Stimulated activated CD8-positive, alpha-beta memory T cell treated with anti-CD3 and anti-CD28 coated beads, Interleukin-4, amount 100 ng/mL, for 24 hours (primary cell): ENCODE data around the gene HBZ.
"Not testable (repeated sequence)": the region's sequence is repeated elsewhere in the genome, so short reads cannot be mapped to it uniquely, and the experiment has no call there.

ENCODE experiments used
- DNase-seq: peaks from one replicate; pipeline ENCODE4 v3.0.0-alpha.2; 2020; ENCODE audit warnings: low read depth

Gene HBZ

DNA sequence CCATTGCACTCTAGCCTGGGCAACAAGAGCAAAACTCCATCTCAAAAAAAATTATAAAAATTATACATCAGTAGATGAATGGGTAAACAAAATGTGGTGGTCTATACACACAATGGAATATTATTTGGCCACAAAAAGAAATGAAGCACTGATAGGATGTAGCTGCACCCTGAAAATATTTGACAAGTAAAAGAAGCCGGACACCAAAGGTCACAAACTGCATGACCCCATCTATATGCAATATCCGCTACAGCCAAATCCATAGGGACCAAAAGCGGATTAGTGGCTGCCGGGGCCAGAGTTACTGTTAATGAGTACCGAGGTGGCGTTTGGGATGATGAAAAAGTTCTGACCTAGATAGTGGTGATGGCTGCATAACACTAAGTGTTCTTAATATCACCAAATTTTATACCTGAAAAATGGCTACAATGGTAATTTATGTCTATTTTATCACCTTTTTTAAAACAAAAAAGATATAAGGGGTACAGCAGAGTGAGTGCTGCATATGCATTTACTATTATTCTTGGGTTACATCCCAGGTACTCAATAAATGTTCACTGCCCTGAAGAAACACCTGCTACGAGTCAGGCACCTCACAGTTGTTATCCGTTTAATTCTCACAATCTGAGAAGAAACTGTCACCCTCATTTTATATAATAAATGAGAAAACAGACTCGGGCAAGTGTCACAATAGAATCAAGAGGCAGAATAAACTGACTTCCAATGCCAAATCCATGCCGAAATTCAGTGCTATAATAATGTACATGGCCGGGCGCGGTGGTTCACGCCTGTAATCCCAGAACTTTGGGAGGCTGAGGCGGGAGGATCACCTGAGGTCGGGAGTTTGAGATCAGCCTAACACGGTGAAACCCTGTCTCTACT, 27.0 kb downstream of the HBZ start:
- DNase-seq = no peak

DNA sequence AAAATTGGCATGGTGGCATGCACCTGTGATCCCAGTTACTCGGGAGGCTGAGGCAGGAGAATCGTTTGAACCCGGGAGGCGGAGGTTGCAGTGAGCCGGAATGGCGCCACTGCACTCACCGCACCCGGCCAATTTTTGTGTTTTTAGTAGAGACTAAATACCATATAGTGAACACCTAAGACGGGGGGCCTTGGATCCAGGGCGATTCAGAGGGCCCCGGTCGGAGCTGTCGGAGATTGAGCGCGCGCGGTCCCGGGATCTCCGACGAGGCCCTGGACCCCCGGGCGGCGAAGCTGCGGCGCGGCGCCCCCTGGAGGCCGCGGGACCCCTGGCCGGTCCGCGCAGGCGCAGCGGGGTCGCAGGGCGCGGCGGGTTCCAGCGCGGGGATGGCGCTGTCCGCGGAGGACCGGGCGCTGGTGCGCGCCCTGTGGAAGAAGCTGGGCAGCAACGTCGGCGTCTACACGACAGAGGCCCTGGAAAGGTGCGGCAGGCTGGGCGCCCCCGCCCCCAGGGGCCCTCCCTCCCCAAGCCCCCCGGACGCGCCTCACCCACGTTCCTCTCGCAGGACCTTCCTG, 27.7 kb downstream of the HBZ start, which contains the start of gene HBQ1:
Gene HBQ1, plus strand, starts transcription at position 359 of the 575 bp plus-strand sequence. Its CDS starts 28 bp downstream, at position 387.
- DNase-seq = no peak

- DNase-seq = peak; percentile 76
These were observed 28.5 kb downstream of the HBZ start for GRCh38 chr16:180681-181564.

DNA sequence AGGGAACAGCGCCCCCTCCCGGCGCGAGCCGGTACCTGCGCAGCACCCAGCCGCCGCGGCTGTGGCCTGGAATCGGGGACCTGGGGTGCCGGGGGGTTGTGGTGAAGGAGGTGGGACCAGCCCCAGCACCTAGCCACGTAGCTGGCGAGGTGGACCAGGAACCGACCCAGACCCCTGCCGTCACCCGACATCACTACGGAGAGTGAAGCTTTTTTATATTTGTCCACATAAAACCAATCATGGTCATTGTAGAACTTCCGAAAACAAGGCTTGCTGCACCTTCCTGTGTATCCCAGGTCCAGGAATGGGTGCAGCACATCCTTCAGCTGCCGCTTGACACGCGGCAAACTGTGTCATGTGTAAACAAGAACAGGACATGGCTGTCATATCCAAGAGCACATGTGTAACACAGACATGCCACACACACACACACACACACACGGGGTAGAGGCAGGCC, 29.1 kb downstream of the HBZ start:
- no peak for DNase-seq

GRCh38 chr16:183005-183404, 30.6 kb downstream of the HBZ start:
- no peak for DNase-seq

DNA sequence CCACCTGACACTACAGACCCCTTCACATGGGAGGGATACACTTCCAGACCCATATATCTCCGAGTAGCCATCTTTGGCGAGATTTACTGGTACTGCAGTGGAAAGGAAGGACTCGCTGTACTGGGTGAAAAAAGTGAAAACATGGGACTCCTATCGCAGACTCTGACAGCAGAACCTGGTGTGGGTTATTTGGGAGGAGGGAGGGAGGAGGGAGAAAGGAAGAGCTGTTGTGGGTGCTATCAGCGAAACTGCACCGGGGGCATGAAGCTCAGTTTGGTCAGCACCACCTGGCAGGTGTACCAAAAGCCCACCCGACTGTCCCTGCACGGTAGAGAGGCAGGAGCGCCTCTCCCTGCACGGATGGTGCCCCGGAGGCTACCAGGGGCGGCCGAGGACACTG, 32.8 kb downstream of the HBZ start:
- DNase-seq = no peak

- no peak for DNase-seq
These were observed 33.2 kb downstream of the HBZ start for GRCh38 chr16:185691-186090.

DNA sequence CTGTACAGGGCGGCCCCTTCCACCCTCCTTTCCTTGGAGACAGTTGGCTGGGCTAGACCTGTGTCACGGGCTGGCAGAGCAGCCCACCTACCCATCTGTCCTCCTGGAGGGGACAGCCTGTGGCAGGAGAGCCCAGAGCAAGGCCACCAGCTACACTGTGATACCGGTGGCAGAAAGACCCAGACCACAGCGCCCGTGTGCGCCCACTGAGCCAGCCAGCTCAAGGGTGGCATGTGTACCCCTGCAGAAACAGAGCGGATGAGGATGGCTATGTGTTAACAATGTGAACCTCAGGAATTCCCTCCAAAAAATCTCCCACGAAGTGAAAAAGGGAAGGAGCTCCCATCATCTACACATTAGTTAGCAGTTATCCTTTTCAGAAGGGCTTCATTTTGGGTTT, 34.9 kb downstream of the HBZ start:
- no peak for DNase-seq

- no peak for DNase-seq
These were observed 36.2 kb downstream of the HBZ start for GRCh38 chr16:188674-189073.

GRCh38 chr16:189604-190186, 37.3 kb downstream of the HBZ start:
- DNase-seq = no peak

DNA sequence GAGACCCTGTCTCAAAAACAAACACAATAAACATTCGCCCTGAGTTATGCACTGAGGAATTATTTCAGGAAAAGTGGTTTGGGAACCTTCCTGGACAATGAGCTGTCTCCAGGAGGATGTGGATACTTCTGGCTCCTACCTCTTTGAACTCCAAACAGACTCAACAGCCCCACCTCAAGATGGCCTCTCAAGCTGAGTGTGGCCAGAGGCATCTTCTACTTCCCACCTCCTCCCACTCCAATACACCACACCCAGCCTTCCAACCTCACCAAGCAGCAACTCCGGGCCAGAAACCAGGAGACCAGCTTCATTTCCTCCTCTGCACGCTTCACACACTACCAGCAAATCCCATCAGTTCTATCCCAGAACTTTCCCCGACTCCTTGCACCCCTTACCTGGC, 39.4 kb downstream of the HBZ start:
- DNase-seq = no peak

GRCh38 chr16:192686-193085, 40.2 kb downstream of the HBZ start:
- no peak for DNase-seq

DNA sequence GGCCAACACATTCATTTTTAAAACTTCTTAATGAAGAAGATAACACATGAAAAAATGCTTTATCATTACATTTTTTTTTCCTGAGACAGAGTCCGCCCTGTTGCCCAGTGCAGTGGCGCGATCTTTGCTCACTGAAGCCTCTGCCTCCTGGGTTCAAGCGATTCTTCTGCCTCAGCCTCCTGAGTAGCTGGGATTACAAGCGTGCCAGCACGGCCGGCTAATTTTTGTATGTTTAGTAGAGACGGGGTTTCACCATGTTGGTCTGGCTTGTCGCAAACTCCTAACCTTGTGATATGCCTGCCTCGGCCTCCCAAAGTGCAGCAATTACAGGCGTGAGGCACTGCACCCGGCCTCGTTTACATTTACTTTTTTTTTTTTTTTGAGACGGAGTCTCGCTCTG, 41.0 kb downstream of the HBZ start:
- no peak for DNase-seq

GRCh38 chr16:194516-194915, 42.1 kb downstream of the HBZ start:
- no peak for DNase-seq

GRCh38 chr16:200388-200787, 47.9 kb downstream of the HBZ start:
- no peak for DNase-seq

DNA sequence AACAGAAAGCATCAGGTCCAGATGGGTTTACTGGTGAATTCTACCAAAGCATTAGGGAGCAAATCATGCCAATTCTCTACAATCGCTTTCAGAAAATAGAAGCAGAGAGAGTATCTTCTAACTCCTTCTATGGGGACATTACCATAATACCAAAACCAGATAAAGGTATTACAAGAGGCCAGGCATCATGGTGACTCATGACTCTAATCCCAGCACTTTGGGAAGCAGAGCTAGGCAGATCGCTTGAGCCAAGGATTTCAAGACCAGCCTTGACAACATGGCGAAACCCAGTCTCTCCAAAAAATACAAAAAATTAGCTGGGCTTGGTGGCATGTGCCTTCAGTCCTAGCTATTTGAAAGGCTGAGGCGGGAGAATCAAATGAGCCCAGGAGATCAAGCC, 50.8 kb downstream of the HBZ start:
- no peak for DNase-seq

GRCh38 chr16:204046-204445, 51.6 kb downstream of the HBZ start:
- not testable (repeated sequence) for DNase-seq
